NCI-H524 (cell line): Measurements from ENCODE around the gene RASSF8.

Experiments
- DNase-seq, 2 experiments: peaks; one replicate each; lab custom pipeline; 2025; lab: John Stamatoyannopoulos, UW

Gene RASSF8

DNA sequence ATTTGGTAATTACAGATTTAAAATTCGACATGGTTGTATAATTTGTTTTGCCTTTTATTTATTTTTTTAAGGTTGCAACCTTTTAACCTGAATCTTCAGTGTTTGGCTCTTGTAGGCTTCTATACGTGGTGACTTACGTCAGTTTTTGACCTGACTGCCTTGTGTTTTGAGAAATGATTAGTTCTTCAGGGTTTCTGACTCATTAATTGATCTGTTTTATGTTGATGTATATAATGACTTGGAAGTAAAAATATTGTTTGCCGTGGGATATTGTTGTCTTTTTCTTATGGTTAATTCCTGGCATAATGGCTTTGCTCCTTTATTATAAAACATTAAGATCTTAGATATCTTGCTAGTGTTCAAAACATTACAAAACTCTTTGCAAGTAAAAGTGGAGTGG, 2.5 kb downstream of the RASSF8 start:
- no peak for DNase-seq

DNA sequence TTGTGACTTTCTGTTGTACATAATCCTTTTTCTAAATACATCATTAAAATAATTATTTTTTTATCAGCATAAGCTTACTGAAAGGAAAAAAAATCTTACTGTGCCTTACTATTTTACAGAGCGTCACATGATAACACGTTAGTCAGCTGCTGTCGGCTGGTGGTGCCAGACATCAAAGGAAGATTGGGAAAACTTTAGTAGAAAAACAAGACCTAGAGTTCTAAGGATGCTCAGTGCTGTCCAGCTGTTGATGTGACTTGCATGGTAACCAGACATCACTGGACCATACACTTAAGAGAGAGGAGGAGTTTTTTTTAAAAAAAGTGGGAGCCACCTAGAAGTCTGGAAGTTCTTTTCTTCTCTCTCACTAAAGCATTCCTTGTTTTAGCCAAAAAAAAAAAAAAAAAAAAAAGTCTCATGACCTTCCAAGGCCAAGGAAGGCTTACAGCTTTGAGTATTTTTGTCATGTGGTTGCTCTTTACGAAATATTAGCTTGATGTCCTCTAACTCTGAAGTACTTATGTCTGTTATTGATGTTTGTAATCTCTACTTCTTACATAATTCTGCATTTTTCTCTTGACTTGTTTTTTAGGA, 4.5 kb downstream of the RASSF8 start:
- no peak for DNase-seq

- no peak for DNase-seq
These were observed 7.2 kb downstream of the RASSF8 start for GRCh38 chr12:25965682-25966081.

DNA sequence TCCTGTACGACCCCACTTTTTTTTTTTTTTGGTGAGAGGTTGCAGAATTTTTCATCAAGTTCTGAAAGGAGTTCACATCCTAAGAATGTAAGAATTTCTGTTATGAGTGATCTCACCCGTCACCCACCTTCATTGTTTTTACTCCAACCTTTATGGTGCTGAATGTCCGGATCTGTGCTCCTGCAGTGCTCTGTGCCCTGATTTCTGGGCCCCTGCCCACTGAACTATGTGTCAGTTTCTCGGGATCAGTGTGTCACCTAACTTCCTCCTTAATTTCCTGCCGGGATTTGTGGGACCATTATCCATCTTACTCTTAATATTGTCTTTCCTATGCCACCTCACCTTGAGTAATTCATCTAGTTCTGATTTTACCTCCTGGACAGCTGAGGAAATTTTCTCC, 11.6 kb downstream of the RASSF8 start:
- DNase-seq = no peak

- DNase-seq = peak; percentile 9 to 55
These were observed 12.6 kb downstream of the RASSF8 start for GRCh38 chr12:25970916-25971653.

DNA sequence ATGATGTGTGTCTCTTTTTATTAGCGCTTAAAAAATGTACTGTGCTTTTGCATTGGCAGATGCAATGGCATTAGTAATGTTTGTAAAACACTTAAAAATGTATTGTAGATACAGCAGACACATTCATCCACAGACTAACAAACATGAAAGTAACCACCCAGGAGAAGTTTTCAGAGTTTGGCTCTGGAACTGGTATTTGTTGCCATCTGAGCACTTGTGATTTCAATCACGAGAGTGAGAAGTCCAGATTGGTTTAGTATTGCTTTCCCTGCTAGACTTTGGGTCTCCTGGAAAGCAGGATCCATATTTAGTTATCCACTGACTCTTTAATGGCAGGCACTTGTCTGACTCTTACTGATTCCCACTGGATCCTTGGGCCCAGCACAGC, 13.2 kb downstream of the RASSF8 start:
- DNase-seq = no peak

DNA sequence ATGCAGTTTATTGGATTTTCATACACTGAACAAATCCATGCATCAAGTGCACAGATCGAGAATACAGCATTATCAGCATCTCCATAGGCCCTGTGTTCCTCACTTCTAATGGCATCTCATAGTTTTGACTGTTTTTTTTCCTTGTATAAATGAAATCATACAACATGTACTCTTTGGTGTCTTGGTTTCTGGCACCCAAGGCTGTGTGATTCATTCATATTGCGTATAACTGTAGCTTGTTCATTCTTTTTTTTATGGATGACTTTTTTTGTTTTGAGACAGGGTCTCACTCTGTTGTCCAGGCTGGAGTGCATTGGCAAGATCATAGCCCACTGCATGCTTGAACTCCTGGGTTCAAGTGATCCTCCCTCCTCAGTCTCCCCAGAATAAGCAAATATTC, 14.3 kb downstream of the RASSF8 start:
- DNase-seq = no peak

DNA sequence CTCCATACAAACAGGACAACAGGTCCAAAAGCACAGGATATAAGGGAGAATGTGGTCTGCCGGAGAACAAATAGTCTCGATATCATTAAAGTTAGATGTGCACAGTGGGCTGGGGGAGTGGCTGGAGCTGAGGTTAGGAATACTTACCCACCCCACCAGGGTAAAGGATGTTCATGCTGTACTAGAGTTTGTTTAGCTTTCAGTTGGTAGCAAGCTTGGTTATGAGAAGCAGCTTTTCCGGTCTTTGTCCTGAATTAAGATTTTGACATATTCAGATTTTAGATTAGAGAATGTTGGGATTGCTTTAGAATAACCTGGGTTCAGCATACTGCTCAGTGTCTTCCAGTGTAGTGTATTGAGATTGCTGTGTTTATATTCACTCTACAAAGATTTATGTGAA, 16.7 kb downstream of the RASSF8 start:
- no peak for DNase-seq

DNA sequence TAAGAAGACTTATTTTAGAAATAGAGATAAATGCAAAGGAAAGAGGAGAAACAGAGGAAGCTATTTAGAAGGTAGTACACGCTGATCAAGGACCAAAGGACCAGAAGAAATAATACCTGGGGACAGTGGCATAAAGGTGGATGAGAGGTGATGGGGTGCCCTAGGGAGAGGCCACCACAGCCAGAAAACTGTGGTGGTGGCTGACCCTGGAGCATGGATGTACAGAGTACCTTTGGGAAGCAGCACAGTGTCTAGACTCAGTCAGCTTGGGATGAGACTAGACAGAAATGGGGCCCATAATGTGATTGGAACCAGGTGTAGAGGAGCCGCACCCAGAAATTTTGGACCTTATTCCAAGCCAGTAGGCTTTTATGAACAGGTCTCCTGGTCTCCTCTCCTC, 17.2 kb downstream of the RASSF8 start:
- no peak for DNase-seq

GRCh38 chr12:25976289-25976688, 17.8 kb downstream of the RASSF8 start:
- no peak for DNase-seq

- DNase-seq = no peak
These were observed 18.6 kb downstream of the RASSF8 start for GRCh38 chr12:25977047-25977446.

DNA sequence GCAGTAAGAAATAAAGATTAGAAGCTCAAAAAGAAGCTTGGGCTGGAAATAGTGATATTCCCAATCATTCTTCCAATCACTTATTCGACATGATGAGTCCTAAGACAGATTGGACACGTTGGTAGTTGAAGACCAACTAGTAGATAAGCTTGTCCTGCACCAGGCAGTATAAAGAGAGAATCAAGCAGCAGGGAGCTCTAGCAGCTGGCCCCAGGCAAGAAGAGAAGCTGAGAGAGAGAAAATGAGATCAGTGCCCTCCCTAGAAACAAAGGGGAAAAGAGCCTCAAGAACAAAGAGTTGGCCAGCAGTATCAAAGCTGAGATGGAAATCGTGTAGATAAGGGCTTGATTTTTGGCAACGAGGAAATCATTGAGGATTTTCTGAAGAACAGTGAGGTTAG, 20.6 kb downstream of the RASSF8 start:
- DNase-seq = no peak

DNA sequence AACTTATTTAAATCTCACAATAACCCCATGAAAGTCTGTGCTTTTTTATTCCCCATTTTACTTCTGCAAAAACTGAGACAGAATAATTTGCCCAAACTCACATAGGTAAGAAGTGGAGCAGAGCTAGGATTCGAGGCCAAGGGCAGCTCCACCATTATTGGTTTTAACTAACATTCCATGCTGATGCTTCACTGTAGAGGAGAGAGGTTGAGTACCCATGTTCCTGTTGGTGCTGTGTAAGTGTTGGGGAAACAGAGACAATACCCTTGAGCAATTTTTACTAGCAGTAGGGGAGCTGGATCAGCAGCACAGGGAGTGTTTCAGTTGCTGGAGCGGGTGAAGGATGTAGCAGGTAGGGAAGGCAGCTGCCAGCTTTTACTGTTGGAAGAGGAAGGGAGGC, 21.1 kb downstream of the RASSF8 start:
- no peak for DNase-seq

DNA sequence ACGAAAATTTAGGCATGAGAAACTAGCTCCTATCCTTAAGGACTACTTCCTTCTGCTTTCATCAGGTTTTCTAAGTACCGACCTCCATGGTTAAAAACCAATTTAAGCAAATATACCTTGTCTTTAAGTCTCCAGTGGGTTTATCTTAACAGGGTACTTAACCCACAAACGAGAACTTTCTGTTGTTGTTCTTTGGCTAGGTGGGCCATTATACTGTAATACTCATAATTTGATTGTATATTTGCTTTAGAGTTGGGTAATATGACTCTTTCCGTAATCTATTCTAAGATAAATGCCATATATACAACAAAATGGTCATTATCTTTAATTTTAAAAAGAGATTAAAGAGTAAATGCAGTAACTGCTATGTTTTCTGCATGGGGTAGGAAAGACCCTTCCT, 21.6 kb downstream of the RASSF8 start:
- no peak for DNase-seq

GRCh38 chr12:25981597-25981996, 23.1 kb downstream of the RASSF8 start:
- DNase-seq = no peak

GRCh38 chr12:25982416-25982815, 23.9 kb downstream of the RASSF8 start:
- DNase-seq = no peak

DNA sequence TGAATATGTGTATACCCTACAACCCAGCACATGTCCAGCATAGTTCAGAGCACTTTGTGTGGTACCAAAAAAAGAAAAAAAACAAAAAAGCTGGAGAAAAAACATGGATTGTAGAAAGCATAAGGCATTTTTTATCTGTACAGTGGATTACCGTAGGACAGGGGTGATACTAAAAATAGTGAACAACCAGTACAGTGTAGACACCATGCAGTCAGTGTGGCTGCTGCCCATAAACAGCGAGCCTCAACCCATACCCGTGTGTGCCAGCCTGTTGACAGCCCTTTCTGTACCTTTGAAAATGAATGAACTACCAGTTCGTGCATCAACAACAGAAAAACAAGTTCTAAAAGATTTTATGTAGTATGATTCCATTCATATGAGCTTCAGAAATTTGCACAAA, 25.1 kb downstream of the RASSF8 start:
- no peak for DNase-seq

GRCh38 chr12:25984759-25985158, 26.3 kb downstream of the RASSF8 start:
- DNase-seq = peak in 1 of 2 experiments; percentile 13

GRCh38 chr12:25985316-25986175, 27.1 kb downstream of the RASSF8 start:
- DNase-seq = peak; percentile 66 to 89

DNA sequence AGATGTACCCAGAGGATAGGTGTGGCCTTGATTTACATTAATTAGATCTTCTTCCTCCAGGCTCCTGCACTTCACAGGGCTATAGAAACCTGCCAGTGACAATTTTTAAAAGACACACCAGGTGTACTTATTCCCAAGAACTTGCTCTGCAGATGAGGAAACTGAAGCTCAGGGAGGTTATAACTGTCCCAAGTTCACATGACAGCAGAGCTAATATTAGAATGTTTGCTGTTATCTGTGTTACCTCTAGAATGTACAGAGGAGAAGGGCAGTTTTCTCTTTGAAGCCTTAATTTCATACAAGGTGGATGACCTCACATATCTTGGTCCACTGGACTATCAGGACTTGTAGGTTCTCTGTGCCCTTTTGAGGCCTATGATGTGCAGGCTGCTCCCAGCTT, 27.7 kb downstream of the RASSF8 start:
- DNase-seq = peak in 1 of 2 experiments; percentile 34

- DNase-seq = no peak
These were observed 30.0 kb downstream of the RASSF8 start for GRCh38 chr12:25988505-25988904.

DNA sequence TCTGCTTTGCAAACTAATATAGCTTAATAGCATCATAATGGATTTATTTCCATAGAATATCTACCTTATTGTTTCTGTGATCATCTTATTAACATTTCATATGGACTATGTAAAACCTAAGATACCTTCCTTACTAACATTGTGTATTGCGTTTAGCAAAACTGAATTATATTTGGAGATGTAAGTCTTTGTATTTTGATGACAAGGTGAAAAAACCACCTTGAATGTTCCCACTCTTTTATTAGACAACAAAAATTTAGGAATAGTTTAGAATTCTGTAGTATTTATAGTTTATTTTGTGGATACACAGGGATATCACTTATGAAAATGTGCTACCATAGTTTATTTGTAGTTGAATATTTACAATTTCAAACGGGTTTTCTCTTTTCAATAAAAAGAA, 32.0 kb downstream of the RASSF8 start:
- DNase-seq = no peak
